Mucosa of rectum (tissue), 2 donors: Measurements from ENCODE around the gene KDM5C.

ENCODE experiments used
- H3K27ac ChIP-seq, 2 donors: one replicate each; pipeline ENCODE4 v1.7.0; 2013; ENCODE audit warnings: inconsistent platforms in 2 of 2, low read depth in 2 of 2, low read length in 2 of 2
- H3K27me3 ChIP-seq, 2 donors: one replicate each; pipeline ENCODE4 v1.7.0; 2013; ENCODE audit warnings: low read length in 2 of 2; ENCODE audit not compliant: control insufficient read depth in 2 of 2, insufficient read depth in 2 of 2
- H3K36me3 ChIP-seq, 2 donors: one replicate each; pipeline ENCODE4 v1.7.0; 2013; ENCODE audit warnings: low read length in 2 of 2; ENCODE audit not compliant: control insufficient read depth in 2 of 2, insufficient read depth in 2 of 2
- H3K4me1 ChIP-seq, 2 donors: one replicate each; pipeline ENCODE4 v1.7.0; 2013; ENCODE audit warnings: low read length in 2 of 2, mild to moderate bottlenecking in 1 of 2; ENCODE audit not compliant: control insufficient read depth in 2 of 2, insufficient read depth in 2 of 2
- H3K4me3 ChIP-seq, 2 donors: one replicate each; pipeline ENCODE4 v1.7.0; 2013; ENCODE audit warnings: low read length in 2 of 2
- H3K9ac ChIP-seq, 2 donors: one replicate each; pipeline ENCODE4 v1.7.0; 2013; ENCODE audit warnings: low read length in 2 of 2, low read depth in 1 of 2, mild to moderate bottlenecking in 1 of 2
- H3K9me3 ChIP-seq, 2 donors: one replicate each; pipeline ENCODE4 v1.7.0; 2013; ENCODE audit warnings: low read length in 2 of 2; ENCODE audit not compliant: control insufficient read depth in 2 of 2
- donor health status: healthy.
- donor health status: Normal muscosa, but diverticular disease.

KDM5C gene

DNA sequence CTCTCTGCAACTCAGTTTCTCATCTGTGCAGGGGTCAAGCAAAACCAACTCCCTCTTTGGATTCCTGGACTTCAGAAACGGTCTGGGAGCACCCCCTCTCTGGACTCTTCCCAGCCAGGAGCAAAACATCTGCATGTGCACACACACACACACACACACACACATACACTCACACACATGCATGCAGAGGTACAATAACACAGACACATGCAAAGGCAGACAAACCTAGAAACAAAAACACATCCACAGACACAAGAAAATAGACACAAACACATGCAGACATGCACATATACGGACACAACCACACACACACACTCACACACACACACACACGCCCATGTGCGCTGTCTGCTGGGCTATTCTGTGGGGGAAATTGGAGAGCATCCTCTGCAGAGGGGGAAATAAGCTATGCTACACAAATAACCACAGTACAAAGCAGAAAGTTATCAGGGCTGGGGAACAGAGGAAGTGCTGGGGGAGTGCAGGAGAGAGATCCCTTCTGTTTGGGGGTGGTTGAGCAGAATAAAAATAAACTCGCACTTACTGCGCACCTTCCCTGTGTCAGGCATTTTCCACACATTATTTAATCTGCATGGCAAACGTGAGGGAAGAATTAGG, 36.5 kb upstream of the KDM5C start:
- Histone ChIP-seq H3K27me3 (peaks cover 3 to 4% of the 10 kb centered on the region in 2 donors), H3K4me1 (peaks cover 4 to 10% of the 10 kb centered on the region in 2 donors), H3K4me3 (no peak overlapping the region), H3K9ac (no peak overlapping the region), H3K36me3 (no peaks in the 10 kb centered on the region), H3K27ac (no peak overlapping the region), H3K9me3 (no peaks in the 10 kb centered on the region)

DNA sequence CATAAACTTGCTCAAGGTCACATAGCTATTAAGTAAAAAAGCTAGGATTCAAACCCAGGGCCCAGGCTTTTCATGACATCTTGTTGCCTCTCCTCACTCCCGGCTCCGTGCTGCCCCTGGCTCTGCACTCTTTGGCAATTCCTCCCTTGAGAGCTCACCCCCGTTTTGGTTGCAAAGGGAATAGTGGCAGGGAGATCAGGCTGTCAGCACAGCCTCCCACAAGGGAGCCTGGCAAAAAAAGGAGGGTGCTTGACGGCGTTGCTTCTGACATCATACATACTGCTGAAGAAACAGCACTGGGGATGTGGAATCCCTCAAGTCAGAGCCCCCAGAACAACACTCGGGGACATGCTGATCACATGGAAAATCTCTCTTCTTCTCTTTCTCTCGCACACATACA, 35.8 kb upstream of the KDM5C start:
- Histone ChIP-seq H3K36me3 (no peaks in the 10 kb centered on the region), H3K4me3 (no peak overlapping the region), H3K9ac (no peak overlapping the region), H3K27ac (no peak overlapping the region), H3K27me3 (peaks cover 3 to 4% of the 10 kb centered on the region in 2 donors), H3K9me3 (no peaks in the 10 kb centered on the region), H3K4me1 (peaks cover under 1 to 5% of the 10 kb centered on the region in 2 donors)

DNA sequence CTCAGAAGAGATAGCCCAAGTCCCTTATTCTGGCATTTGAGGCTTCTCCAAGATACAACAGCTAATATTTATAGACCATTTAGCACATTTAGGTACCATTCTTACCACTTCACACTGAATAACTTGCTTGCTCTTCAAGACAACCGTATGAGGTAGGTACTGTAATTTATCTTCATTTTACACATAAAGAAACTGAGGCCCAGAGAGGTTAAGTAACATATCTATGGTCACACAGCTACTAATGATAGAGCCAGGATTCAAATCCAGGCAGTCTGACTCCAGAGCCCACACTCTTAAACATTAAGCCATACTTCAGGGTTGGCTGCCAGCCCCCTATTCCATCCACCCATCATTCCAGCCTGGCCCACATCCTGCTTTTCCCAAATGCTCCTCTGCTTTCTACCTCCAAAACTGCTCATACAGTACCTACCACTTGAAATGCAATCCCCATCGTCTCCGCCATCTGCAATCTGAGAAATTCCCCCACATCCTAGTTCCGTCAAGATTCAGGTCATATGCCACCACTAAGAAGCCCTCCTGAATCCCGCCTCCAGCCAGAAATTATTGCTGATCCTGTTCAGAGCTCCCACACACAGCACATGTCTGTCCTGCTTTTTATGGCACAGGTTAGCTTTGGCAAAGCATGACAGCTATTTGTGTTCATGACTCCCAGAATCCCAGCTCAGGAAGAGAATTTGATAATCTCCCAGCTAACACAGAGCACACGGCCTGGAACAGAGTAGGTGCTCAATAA, 32.8 kb upstream of the KDM5C start:
- no peak overlapping the region for H3K4me3 ChIP-seq
- H3K4me1 ChIP-seq: peaks cover 0 to under 1% of the 10 kb centered on the region in 2 donors
- no peak overlapping the region for H3K27ac ChIP-seq
- no peak overlapping the region for H3K9ac ChIP-seq
- peaks cover 0 to 2% of the 10 kb centered on the region in 2 donors for H3K27me3 ChIP-seq
- H3K9me3 ChIP-seq: no peaks in the 10 kb centered on the region
- no peaks in the 10 kb centered on the region for H3K36me3 ChIP-seq

DNA sequence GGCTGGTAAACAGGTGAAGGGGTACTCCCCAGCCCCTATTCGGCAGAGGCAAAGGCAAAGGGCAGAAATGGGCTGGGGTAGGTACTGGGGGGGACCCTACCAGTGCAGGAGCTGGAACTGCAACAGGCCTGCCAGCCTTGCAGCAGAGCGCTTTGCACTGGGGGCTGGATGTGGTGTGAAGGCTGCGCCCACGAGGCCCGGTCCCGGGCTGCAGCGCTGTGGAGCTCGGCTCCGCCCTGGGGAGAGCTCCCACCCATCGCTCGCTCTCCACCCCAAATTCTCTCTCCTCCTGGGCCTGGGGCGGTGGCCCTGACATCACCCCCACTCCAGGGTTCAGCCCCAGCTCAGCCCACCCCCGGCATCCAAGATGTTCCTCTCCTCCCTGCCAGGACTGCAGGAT, 32.2 kb upstream of the KDM5C start:
- no peak overlapping the region for H3K27ac ChIP-seq
- no peak overlapping the region for H3K9ac ChIP-seq
- H3K4me1 ChIP-seq: no peaks in the 10 kb centered on the region
- no peak overlapping the region for H3K4me3 ChIP-seq
- no peaks in the 10 kb centered on the region for H3K36me3 ChIP-seq
- no peaks in the 10 kb centered on the region for H3K9me3 ChIP-seq
- H3K27me3 ChIP-seq: peaks cover 0 to 2% of the 10 kb centered on the region in 2 donors

DNA sequence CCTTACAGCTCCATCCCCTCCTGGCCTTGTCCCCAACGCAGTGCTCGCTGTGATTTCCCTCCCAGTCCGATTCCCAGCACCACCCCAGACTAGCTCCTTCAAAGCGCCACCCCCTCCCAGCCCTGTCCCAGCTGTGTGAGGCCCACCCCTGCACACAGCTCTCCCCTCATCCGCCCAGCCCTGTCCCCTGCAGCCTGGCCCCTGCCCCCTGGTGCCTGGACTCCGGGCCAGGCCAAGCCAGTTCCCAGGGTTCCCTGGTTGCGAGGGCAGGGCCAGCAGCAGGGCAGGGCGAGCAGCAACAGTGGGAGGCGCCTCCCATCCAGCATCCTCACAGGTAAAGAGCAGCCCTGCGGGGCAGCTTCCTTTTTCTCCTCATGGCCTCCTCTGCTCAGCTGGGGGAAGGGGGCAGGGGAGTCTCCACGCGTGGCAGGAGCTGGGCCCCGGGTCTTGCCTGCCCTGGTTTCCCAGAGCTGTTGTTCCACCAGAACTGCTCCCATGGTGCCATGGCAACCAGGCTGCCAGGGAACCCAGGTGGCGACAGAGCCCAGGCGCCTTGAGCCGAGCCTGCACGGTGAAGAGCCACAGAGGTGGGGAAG, 31.5 kb upstream of the KDM5C start:
- Histone ChIP-seq H3K27me3 (peaks cover 0 to 2% of the 10 kb centered on the region in 2 donors), H3K27ac (no peak overlapping the region), H3K36me3 (no peaks in the 10 kb centered on the region), H3K9me3 (no peaks in the 10 kb centered on the region), H3K4me3 (no peak overlapping the region), H3K9ac (no peak overlapping the region), H3K4me1 (no peaks in the 10 kb centered on the region)

DNA sequence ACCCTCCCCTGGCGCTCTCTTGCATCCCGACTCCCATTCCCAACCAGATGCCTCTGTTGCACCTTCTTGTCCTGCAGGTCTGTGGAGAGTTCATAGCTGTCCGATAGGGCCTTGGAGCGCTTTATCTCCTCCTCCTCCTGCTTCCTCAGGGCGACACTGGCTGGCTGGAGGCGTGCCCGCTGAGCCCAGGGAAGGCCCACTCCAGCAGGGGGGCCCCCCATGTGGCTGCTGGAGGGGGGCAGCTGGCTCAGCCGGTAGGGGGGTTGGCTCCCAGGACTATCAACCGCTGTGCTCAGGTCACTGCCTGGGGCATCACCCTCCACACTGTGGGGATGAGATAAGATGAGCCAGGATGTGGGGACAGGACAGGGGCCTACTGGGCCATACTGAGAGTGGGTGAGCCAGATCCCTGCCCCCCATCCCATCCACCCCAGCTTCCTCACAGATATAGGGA, 30.8 kb upstream of the KDM5C start:
- Histone ChIP-seq H3K9me3 (no peaks in the 10 kb centered on the region), H3K9ac (no peak overlapping the region), H3K36me3 (peaks cover 0 to 1% of the 10 kb centered on the region in 2 donors), H3K4me1 (no peaks in the 10 kb centered on the region), H3K27ac (no peak overlapping the region), H3K27me3 (peaks cover 0 to 2% of the 10 kb centered on the region in 2 donors), H3K4me3 (no peak overlapping the region)

DNA sequence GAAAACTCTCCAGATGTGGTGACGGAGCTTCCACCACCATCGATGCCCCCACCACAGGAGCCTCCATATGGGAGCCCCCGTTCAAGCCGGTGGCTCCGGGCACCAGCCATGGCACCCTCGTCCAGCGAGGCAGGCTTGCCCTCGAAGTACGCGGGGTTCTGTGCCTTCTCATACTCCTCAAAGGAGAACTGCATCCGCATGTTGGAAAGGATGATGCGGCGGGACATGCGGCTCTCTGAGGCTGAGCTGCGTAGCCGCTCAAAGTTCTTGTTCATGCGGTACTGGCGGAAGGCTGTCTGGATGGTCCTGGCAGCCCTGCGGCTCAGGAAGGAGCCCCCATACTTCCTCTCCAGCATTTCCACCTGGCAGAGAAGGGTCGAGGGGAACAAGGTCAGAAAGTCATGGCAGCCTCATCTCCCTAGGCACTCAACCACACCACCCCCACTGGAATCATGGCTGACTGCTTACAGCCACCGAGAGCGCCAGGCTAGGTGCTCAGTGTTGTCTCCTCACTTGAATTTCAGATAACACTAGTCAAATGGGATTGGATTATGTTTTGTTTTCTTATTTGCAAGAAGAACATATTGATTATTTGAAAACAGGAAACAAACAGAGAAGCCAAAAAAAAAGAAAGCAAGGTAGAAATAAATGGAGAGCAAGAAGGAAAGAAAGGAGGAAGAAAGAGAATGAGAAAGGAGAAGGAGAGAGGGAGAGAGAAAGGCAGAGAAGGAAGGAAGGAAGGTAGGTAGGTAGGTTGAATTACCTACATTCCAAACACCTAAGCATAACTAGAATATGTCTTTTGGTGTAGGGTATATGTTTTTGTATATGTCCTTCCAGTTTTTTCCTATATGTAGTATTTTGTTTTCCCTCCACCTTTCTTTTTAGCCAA, 29.8 kb upstream of the KDM5C start:
- H3K36me3 ChIP-seq: peaks cover 0 to 1% of the 10 kb centered on the region in 2 donors
- H3K4me3 ChIP-seq: no peak overlapping the region
- H3K4me1 ChIP-seq: no peaks in the 10 kb centered on the region
- no peaks in the 10 kb centered on the region for H3K9me3 ChIP-seq
- no peaks in the 10 kb centered on the region for H3K27me3 ChIP-seq
- H3K27ac ChIP-seq: no peak overlapping the region
- no peak overlapping the region for H3K9ac ChIP-seq

DNA sequence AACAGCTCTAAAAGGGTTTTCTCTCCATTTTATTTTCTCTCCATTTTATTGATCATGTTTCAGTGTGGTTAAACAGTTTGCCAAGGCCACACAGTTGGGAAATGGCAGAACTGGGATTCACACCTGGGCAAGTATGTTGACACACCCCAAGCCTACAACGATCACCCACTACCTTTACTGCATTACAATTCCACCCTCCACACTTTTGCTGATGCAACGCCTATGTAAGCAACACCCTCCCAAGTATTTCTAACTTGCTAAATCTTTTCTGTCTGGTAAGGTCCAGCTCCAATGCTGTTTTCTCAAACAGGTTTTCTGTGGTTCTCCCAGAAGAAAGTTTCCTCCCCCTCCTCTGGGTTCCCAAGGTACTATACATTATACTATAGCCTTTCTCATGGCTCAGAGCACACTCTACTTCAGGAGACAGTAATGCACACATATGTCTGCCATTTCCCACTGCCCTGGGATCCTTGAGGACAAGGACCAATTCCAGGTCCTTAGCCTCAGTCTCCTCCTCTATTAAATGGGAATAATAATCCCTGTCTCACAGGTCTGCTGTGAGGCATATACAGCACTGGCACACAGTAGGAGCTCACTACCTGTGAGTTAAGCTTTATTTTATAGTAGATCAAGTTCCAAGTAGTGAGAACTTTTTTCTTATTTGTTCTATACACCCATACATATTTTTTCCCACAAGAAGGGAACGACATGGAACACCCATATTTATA, 28.4 kb upstream of the KDM5C start:
- Histone ChIP-seq H3K27me3 (no peaks in the 10 kb centered on the region), H3K4me1 (no peaks in the 10 kb centered on the region), H3K27ac (no peak overlapping the region), H3K9me3 (no peaks in the 10 kb centered on the region), H3K4me3 (no peak overlapping the region), H3K36me3 (peaks cover 0 to 3% of the 10 kb centered on the region in 2 donors), H3K9ac (no peak overlapping the region)

DNA sequence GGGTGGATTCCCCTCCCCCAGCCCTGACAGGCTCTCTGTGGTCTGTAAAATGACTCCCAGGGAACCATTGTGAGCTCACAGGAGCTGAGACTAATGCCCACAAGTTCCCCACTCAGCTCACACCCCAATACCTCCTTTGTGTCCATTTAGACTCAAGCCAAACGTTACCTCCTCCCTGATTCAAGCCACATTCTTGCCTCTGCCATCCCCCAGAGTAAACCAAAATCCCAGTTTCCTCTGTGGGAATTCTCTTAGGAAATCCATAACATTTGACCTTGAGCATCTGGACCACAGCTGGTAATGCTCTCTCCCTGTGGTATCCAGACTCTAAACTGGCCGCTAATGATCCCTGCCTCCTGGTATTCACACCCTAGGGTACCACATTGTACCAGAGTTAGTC, 26.3 kb upstream of the KDM5C start:
- Histone ChIP-seq H3K27me3 (peaks cover 0 to 2% of the 10 kb centered on the region in 2 donors), H3K36me3 (peaks cover 0 to 18% of the 10 kb centered on the region in 2 donors)

More for the DNA sequence above, 26.3 kb upstream of the KDM5C start:
- Histone ChIP-seq H3K27ac (no peak overlapping the region), H3K9me3 (no peaks in the 10 kb centered on the region), H3K4me3 (no peak overlapping the region), H3K4me1 (no peaks in the 10 kb centered on the region), H3K9ac (no peak overlapping the region)
